Tibial nerve (tissue), 4 donors: Measurements from ENCODE around the gene SECISBP2L. TPM values are rescaled to one million over a fixed set of nuclear protein-coding genes. Genes with fewer than 3 reads are reported as not detected.

ENCODE experiments used
- DNase-seq, 2 donors: peaks; one replicate each; pipeline ENCODE4 v3.0.0-alpha.2; 2019; ENCODE audit warnings: low spot score in 2 of 2
- H3K27ac ChIP-seq, 4 donors: fragments of 200-600 bp; sonication (generic) in 3 of 4; one replicate each; pipeline ENCODE4 v1.5.1; 2017 to 2019; ENCODE audit warnings: mild to moderate bottlenecking in 1 of 4
- H3K27me3 ChIP-seq, 2 donors: fragments of 200-600 bp; sonication (generic) in 1 of 2; one replicate each; pipeline versions ENCODE4 v1.5.1 to v1.6.0; 2017 to 2019
- H3K36me3 ChIP-seq, 3 donors: fragments of 200-600 bp; sonication (generic); one replicate each; pipeline ENCODE4 v1.5.1; 2018 to 2019
- H3K4me1 ChIP-seq, 4 donors: fragments of 200-600 bp; sonication (generic) in 3 of 4; one replicate each; pipeline ENCODE4 v1.5.1; 2017 to 2019
- H3K4me3 ChIP-seq, 4 donors: fragments of 200-600 bp; sonication (generic) in 3 of 4; one replicate each; pipeline ENCODE4 v1.5.1; 2017 to 2019; ENCODE audit warnings: mild to moderate bottlenecking in 1 of 4, moderate library complexity in 1 of 4
- H3K9me3 ChIP-seq, 4 donors: fragments of 200-600 bp; sonication (generic) in 3 of 4; one replicate each; pipeline ENCODE4 v1.5.1; 2017 to 2019
- CTCF ChIP-seq, 5 experiments: fragments of 200-600 bp in 3 of 5; fragments of 450-650 bp in 2 of 5; sonication (generic) in 3 of 5; IDR thresholded peaks; one replicate each; pipeline ENCODE4 v1.5.1; 2016 to 2019; ENCODE audit warnings: antibody characterized with exemption in 5 of 5, mild to moderate bottlenecking in 3 of 5, moderate library complexity in 2 of 5
- EP300 ChIP-seq, 2 donors: sonication (generic); formaldehyde crosslinking; IDR thresholded peaks; one replicate each; pipeline ENCODE4 v1.6.1; 2017; ENCODE audit warnings: antibody characterized with exemption in 2 of 2, mild to moderate bottlenecking in 1 of 2
- POLR2A ChIP-seq, 2 donors: fragments of 450-650 bp; IDR thresholded peaks; one replicate each; pipeline ENCODE4 v1.6.1; 2017; ENCODE audit warnings: antibody characterized with exemption in 2 of 2, mild to moderate bottlenecking in 2 of 2, moderate library complexity in 2 of 2
- WGBS, 2 donors: methylation state at CpG; one replicate each; pipeline ENCODE4 v1.1.5; 2018; 5-methylcytosine and 5-hydroxymethylcytosine counted together
- total RNA-seq, 4 donors: library from RNA; depleted of rRNA; stranded (reverse); fragments of >200 nt; gene quantifications; one replicate each; pipeline ENCODE4 v1.1.0, GENCODE V29; 2016

SECISBP2L gene
- total RNA-seq, 4 donors from 2014 or later: 178 to 324 (median 283) TPM

- TF ChIP-seq POLR2A (IDR thresholded peaks at IDR 0.05) (no peak), EP300 (IDR thresholded peaks at IDR 0.05) (no peak), CTCF (IDR thresholded peaks at IDR 0.05) (no peak)
- DNase-seq: no peak
- Histone ChIP-seq H3K4me3 (no peak overlapping the region), H3K27me3 (no peaks in the 10 kb centered on the region), H3K36me3 (peaks cover 0 to 75% (median 0%) of the 10 kb centered on the region in 3 donors), H3K4me1 (peaks cover 0 to 9% (median 0%) of the 10 kb centered on the region in 4 donors), H3K27ac (no peak overlapping the region), H3K9me3 (no peaks in the 10 kb centered on the region)
- 72 to 75% methylated on average over 1 of the region's 1 CpG for WGBS, 2 donors
Measured at GRCh38 chr15:49026700-49027099, 19.5 kb downstream of the SECISBP2L start.

GRCh38 chr15:49024840-49025239 lies 21.4 kb downstream of the SECISBP2L start:
- no peak for DNase-seq
- Histone ChIP-seq H3K9me3 (no peaks in the 10 kb centered on the region), H3K4me3 (no peak overlapping the region), H3K4me1 (no peaks in the 10 kb centered on the region), H3K27ac (no peak overlapping the region), H3K27me3 (no peaks in the 10 kb centered on the region), H3K36me3 (peaks cover 0 to 84% (median 0%) of the 10 kb centered on the region in 3 donors)
- 95% methylated on average over 1 of the region's 1 CpG for WGBS, 2 donors
- no peak for TF ChIP-seq POLR2A (IDR thresholded peaks at IDR 0.05)
- TF ChIP-seq CTCF (IDR thresholded peaks at IDR 0.05): no peak
- no peak for TF ChIP-seq EP300 (IDR thresholded peaks at IDR 0.05)

GRCh38 chr15:49023354-49023753 lies 22.9 kb downstream of the SECISBP2L start:
- Histone ChIP-seq H3K9me3 (no peaks in the 10 kb centered on the region), H3K4me1 (no peaks in the 10 kb centered on the region), H3K27me3 (no peaks in the 10 kb centered on the region), H3K4me3 (no peak overlapping the region), H3K36me3 (peaks cover 0 to 76% (median 0%) of the 10 kb centered on the region in 3 donors), H3K27ac (no peak overlapping the region)
- no peak for TF ChIP-seq POLR2A (IDR thresholded peaks at IDR 0.05)
- no peak for TF ChIP-seq EP300 (IDR thresholded peaks at IDR 0.05)
- TF ChIP-seq CTCF (IDR thresholded peaks at IDR 0.05): no peak
- 77 to 79% methylated on average over 3 of the region's 3 CpGs for WGBS, 2 donors
- DNase-seq: no peak

- Histone ChIP-seq H3K36me3 (peaks cover 4 to 76% (median 4%) of the 10 kb centered on the region in 3 donors), H3K27ac (no peak overlapping the region), H3K4me1 (peaks cover 0 to 3% (median 0%) of the 10 kb centered on the region in 4 donors), H3K9me3 (no peaks in the 10 kb centered on the region), H3K4me3 (no peak overlapping the region), H3K27me3 (no peaks in the 10 kb centered on the region)
- 33 to 54% methylated on average over 2 of the region's 2 CpGs for WGBS, 2 donors
- no peak for DNase-seq
- TF ChIP-seq POLR2A (IDR thresholded peaks at IDR 0.05): no peak
- TF ChIP-seq EP300 (IDR thresholded peaks at IDR 0.05): no peak
- no peak for TF ChIP-seq CTCF (IDR thresholded peaks at IDR 0.05)
Measured at GRCh38 chr15:49015896-49016295, 30.4 kb downstream of the SECISBP2L start.

GRCh38 chr15:48999314-48999713 lies 46.9 kb downstream of the SECISBP2L start:
- no peaks in the 10 kb centered on the region for H3K4me1 ChIP-seq
- peaks cover 3 to 77% (median 7%) of the 10 kb centered on the region in 3 donors for H3K36me3 ChIP-seq
- H3K9me3 ChIP-seq: peaks cover 0 to 4% (median 0%) of the 10 kb centered on the region in 4 donors
- H3K27ac ChIP-seq: no peak overlapping the region
- 85% methylated on average over 2 of the region's 2 CpGs for WGBS, 2 donors
- H3K4me3 ChIP-seq: no peak overlapping the region
- DNase-seq: no peak
- no peaks in the 10 kb centered on the region for H3K27me3 ChIP-seq
- TF ChIP-seq EP300 (IDR thresholded peaks at IDR 0.05) (no peak), POLR2A (IDR thresholded peaks at IDR 0.05) (no peak), CTCF (IDR thresholded peaks at IDR 0.05) (no peak)
